PC-9 (cell line): ENCODE measurements around the gene IRF2BPL.

Source experiments
- EZH2 ChIP-seq: fragments of 200-600 bp; sonication (generic); IDR thresholded peaks from 2 replicates; pipeline ENCODE4 v1.8.0; 2017; ENCODE audit warnings: antibody characterized with exemption, low read depth
- TF ChIP-seq, protein P1 (sequence below): fragments of 200-600 bp; sonication (generic); conservative IDR thresholded peaks from 2 replicates; pipeline ENCODE4 v1.6.1; 2017; ENCODE audit warnings: mixed run types, antibody characterized with exemption, mild to moderate bottlenecking, moderate library complexity

DNA sequence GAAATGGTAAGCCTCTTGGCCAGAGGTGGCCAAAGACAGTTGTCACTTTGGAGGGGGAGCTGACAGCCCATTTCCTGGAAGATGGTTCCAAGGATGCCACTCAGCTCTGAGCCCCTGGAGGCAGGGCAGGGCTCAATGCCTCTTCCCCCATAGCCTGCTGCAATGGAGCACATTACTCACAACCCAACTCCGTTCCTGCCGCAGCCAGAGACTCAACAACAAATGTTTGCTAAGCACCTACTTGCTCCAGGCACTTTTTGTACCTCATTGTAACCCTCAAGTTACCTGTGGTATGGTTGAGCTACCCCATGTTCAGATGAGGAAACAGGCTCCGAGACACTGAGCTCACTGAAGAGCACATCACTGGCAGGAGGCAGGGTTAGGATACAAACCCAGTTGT, 19.5 kb downstream of the IRF2BPL start:
- TF ChIP-seq, protein P1, sequence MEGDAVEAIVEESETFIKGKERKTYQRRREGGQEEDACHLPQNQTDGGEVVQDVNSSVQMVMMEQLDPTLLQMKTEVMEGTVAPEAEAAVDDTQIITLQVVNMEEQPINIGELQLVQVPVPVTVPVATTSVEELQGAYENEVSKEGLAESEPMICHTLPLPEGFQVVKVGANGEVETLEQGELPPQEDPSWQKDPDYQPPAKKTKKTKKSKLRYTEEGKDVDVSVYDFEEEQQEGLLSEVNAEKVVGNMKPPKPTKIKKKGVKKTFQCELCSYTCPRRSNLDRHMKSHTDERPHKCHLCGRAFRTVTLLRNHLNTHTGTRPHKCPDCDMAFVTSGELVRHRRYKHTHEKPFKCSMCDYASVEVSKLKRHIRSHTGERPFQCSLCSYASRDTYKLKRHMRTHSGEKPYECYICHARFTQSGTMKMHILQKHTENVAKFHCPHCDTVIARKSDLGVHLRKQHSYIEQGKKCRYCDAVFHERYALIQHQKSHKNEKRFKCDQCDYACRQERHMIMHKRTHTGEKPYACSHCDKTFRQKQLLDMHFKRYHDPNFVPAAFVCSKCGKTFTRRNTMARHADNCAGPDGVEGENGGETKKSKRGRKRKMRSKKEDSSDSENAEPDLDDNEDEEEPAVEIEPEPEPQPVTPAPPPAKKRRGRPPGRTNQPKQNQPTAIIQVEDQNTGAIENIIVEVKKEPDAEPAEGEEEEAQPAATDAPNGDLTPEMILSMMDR, result no peak
- no peak for TF ChIP-seq EZH2
